Heart right ventricle (tissue), 16 donors: ENCODE data around the gene DNAH14. TPM values are rescaled to one million over a fixed set of nuclear protein-coding genes. Genes with fewer than 3 reads are reported as not detected.

ENCODE experiments used
- ATAC-seq, 8 donors: fragments of 200-7000 bp; cut with Tn5 transposase; one replicate each; pipeline ENCODE4 v1.9.1; 2020; ENCODE audit warnings: mild to moderate bottlenecking in 8 of 8, moderate library complexity in 8 of 8, moderate number of reproducible peaks in 1 of 8
- DNase-seq, 2 donors: peaks; one replicate each; pipeline ENCODE4 v3.0.0-alpha.2; 2020
- H3K27ac ChIP-seq, 10 donors: fragments of 200-600 bp; sonication (generic) in 2 of 10; one replicate each; pipeline versions ENCODE4 v1.5.0 to v1.8.0; 2020 to 2022; ENCODE audit warnings: mild to moderate bottlenecking in 3 of 10
- H3K27me3 ChIP-seq, 7 donors: fragments of 200-600 bp; one replicate each; pipeline ENCODE4 v1.8.0; 2021 to 2022; ENCODE audit warnings: mild to moderate bottlenecking in 2 of 7
- H3K36me3 ChIP-seq, 9 donors: fragments of 200-600 bp; sonication (generic) in 1 of 9; one replicate each; pipeline versions ENCODE4 v1.5.0 to v1.8.0; 2020 to 2022; ENCODE audit warnings: mild to moderate bottlenecking in 2 of 9
- H3K4me1 ChIP-seq, 9 donors: fragments of 200-600 bp; sonication (generic) in 1 of 9; one replicate each; pipeline versions ENCODE4 v1.5.0 to v1.8.0; 2020 to 2022; ENCODE audit warnings: mild to moderate bottlenecking in 4 of 9
- H3K4me3 ChIP-seq, 10 donors: fragments of 200-600 bp; sonication (generic) in 2 of 10; one replicate each; pipeline versions ENCODE4 v1.5.0 to v1.8.0; 2020 to 2022; ENCODE audit warnings: mild to moderate bottlenecking in 7 of 10, moderate library complexity in 2 of 10
- H3K9me3 ChIP-seq, 11 donors: fragments of 200-600 bp in 10 of 11; sonication (generic) in 2 of 11; one replicate each; pipeline versions ENCODE4 v1.5.0 to v1.8.0; 2013 to 2022; ENCODE audit warnings: mild to moderate bottlenecking in 2 of 11, control low read depth in 1 of 11, moderate library complexity in 1 of 11
- WGBS, 2 donors: extraction: QIAGEN DNeasy Blood & Tissue Kit; methylation state at CpG; one replicate each; pipeline ENCODE4 v1.1.7; 2013; ENCODE audit warnings: inconsistent platforms in 1 of 2; 5-methylcytosine and 5-hydroxymethylcytosine counted together
- intact Hi-C, 10 donors: fragments of 100-400 bp; cut with DNase I; formaldehyde crosslinking; loops; one replicate each; pipeline versions ENCODE4 v1.11.1 to v1.14.2; 2022
- polyA plus RNA-seq, 2 donors: library from polyadenylated mRNA; stranded (reverse); fragments of 200-250 nt; gene quantifications; one replicate each; pipeline ENCODE4 v1.2.3, GENCODE V29; 2013
- total RNA-seq, 10 donors: library from RNA; stranded (reverse); fragmentation: NEBNext Ultra II Directional in 3 of 10; extraction: Animal tissue kit (Norgen Biotek cat#: 25700) in 3 of 10; gene quantifications; one replicate each; pipeline versions ENCODE4 v1.2.1 to v1.2.4, GENCODE V29; 2021 to 2023
- TF ChIP-seq, protein P1 (sequence below), 9 donors: fragments of 200-600 bp; sonication (generic) in 2 of 9; IDR thresholded peaks; one replicate each; pipeline versions ENCODE4 v1.5.0 to v1.8.0; 2021 to 2022; ENCODE audit warnings: antibody characterized with exemption in 9 of 9, mild to moderate bottlenecking in 5 of 9, moderate library complexity in 1 of 9
- donor health status: Arrhythmogenic right ventricular cardiomyopathy.
- donor health status: ischemic (EF 13 %, LVEDD 7.1; RV severe dilation, severe dysfunction).
- donor health status: healthy with polysubstance abuse.
- donor health status: DM: no; HTN: yes; CAD: no.
- donor health status: DM: no; HTN: no; CAD: no.
- donor health status: ischemic (EF 25% LVEDD 6.9; RV normal size, moderate dysfunction).
- donor health status: ischemic (EF 25% LVEDD 5.7; RV mildly dilated, moderate dysfunction).
- donor health status: healthy.
- donor health status: DM: yes; HTN: yes; CAD: no.
- donor health status: Ischemic cardiomyopathy.
- donor health status: ischemic (EF 35%, LVEDD 5.7; RV mildly dilated, moderate dysfunction).
- donor health status: nonischemic (EF 11% LVEDD 7.7; RV severe dilation, severe dysfunction).
- donor health status: DM: yes; HTN: yes; CAD: no.
- donor health status: PGD.
- donor health status: ischemic (EF 29% LVEDD 5.4; RV normal size, mild dysfunction).
- donor health status: nonischemic (EF 23%, LVEDD 6.1; RV moderate dilation, normal function).

Gene DNAH14
- total and polyA plus RNA-seq, 12 donors = 0.12 to 8.0 (median 2.0) TPM

DNA sequence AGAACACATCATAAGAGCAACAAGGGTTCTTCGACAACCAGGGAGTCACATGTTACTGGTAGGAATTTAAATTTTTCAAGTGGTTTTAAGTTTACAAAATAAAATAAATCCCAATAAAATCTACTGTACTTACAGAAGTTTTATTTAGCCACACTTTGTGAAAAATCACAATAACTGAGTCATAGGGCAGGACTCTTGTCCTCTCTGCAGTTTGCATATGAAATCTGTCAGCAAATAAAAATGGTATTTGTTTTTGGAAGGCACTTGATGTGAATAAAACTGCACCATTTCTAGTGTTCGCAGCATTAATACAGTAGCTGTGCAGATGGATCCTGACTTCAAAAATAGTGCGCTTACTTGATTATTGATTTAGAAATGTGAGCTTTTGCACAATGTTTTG lies 348.0 kb downstream of the DNAH14 start:
- Histone ChIP-seq H3K4me1 (no peaks in the 10 kb centered on the region), H3K27me3 (peaks cover 0 to 5% (median 0%) of the 10 kb centered on the region in 7 donors), H3K36me3 (no peaks in the 10 kb centered on the region), H3K9me3 (peaks cover 0 to 32% (median 9%) of the 10 kb centered on the region in 11 donors), H3K27ac (no peak overlapping the region), H3K4me3 (no peak overlapping the region)
- TF ChIP-seq, protein P1, sequence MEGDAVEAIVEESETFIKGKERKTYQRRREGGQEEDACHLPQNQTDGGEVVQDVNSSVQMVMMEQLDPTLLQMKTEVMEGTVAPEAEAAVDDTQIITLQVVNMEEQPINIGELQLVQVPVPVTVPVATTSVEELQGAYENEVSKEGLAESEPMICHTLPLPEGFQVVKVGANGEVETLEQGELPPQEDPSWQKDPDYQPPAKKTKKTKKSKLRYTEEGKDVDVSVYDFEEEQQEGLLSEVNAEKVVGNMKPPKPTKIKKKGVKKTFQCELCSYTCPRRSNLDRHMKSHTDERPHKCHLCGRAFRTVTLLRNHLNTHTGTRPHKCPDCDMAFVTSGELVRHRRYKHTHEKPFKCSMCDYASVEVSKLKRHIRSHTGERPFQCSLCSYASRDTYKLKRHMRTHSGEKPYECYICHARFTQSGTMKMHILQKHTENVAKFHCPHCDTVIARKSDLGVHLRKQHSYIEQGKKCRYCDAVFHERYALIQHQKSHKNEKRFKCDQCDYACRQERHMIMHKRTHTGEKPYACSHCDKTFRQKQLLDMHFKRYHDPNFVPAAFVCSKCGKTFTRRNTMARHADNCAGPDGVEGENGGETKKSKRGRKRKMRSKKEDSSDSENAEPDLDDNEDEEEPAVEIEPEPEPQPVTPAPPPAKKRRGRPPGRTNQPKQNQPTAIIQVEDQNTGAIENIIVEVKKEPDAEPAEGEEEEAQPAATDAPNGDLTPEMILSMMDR (IDR thresholded peaks at IDR 0.05) = no peak
- intact Hi-C loops = no loop called here
- no peak for DNase-seq
- no peak for ATAC-seq
- WGBS, 2 donors = 96% methylated on average over 3 of the region's 3 CpGs

DNA sequence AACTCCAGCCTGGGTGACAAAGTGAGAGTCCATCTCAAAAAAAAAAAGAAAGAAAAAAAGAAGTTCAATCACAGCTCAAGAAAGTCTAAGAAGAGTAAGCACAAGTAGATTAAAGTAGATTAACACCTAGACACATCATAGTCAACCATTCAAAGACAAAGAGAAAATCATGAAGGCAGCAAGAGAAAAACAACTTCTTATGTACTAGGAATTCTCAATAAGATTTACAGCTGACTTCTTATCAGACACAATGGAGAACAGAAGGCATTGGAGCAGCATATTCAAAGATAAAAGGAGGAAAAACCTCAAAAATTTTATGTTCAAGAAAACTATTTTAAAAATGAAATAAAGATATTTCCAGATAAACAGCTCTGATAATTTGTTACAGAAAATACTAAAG lies 351.1 kb downstream of the DNAH14 start:
- peaks cover 0 to 32% (median 9%) of the 10 kb centered on the region in 11 donors for H3K9me3 ChIP-seq
- DNase-seq = no peak
- intact Hi-C loops = no loop called here
- no peaks in the 10 kb centered on the region for H3K27me3 ChIP-seq
- no peaks in the 10 kb centered on the region for H3K4me1 ChIP-seq
- no peak for ATAC-seq
- H3K36me3 ChIP-seq = no peaks in the 10 kb centered on the region
- H3K4me3 ChIP-seq = no peak overlapping the region
- H3K27ac ChIP-seq = no peak overlapping the region
- TF ChIP-seq, protein P1 (IDR thresholded peaks at IDR 0.05) = no peak

DNA sequence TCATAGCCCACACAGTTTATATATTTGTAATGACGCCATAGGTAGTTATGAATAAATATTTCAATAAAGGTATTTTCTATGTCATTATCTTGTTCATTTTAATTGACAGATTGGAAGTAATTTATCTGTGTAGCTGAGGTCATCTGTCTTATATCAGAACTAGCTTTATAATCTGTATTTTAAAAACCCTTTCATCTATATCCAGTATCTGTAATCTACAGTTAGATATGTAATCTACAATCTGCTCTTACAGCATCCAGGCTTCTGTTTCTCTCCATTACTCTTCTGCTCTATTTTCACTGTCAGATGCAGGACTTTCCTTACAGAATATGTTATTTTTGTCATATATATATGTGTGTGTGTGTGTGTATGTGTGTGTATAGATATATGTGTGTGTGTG lies 360.8 kb downstream of the DNAH14 start:
- intact Hi-C loops = no loop called here
- H3K27me3 ChIP-seq = no peaks in the 10 kb centered on the region
- no peak overlapping the region for H3K27ac ChIP-seq
- TF ChIP-seq, protein P1 (IDR thresholded peaks at IDR 0.05) = no peak
- H3K4me1 ChIP-seq = no peaks in the 10 kb centered on the region
- whole genome bisulfite sequencing, 2 donors = 88 to 89% methylated on average over 1 of the region's 1 CpG
- peaks cover 0 to 39% (median 10%) of the 10 kb centered on the region in 11 donors for H3K9me3 ChIP-seq
- no peak overlapping the region for H3K4me3 ChIP-seq
- DNase-seq = no peak
- H3K36me3 ChIP-seq = no peaks in the 10 kb centered on the region
- no peak for ATAC-seq

DNA sequence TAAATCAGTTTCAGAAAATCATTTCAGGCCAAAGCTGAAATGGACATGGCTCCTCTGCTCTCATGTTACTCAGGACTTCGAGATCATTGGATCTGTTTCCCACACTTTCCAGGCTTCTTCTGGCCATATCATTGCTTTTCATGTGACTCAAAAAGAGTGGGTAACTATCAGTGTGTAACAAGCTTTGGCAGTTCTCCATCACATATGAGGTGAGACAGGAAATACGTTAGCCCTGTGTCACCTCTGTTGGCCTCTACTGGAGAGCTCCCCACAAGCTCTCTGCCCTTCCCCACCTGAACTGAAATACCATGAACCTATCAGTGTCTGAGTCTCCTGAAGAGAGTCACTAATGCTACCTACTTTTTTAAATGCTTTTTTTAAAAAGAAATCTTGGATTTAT lies 370.1 kb downstream of the DNAH14 start:
- Histone ChIP-seq H3K27me3 (peaks cover 0 to 5% (median 0%) of the 10 kb centered on the region in 7 donors), H3K9me3 (peaks cover 0 to 25% (median under 1%) of the 10 kb centered on the region in 11 donors), H3K36me3 (no peaks in the 10 kb centered on the region), H3K4me1 (no peaks in the 10 kb centered on the region), H3K4me3 (no peak overlapping the region), H3K27ac (no peak overlapping the region)
- 51 to 58% methylated on average over 2 of the region's 2 CpGs for WGBS, 2 donors
- TF ChIP-seq, protein P1 (IDR thresholded peaks at IDR 0.05) = no peak
- intact Hi-C loops = no loop called here
- ATAC-seq (no peak), DNase-seq (no peak)
